Thyroid gland (tissue), 4 donors: ENCODE data around the gene ACVR1B.
A peak's percentile ranks its signal among the peaks of the same experiment; 100 is the strongest.

Source experiments
- POLR2A ChIP-seq, 2 donors: fragments of 450-650 bp; IDR thresholded peaks; one replicate each; pipeline ENCODE4 v1.6.1; 2017; ENCODE audit warnings: antibody characterized with exemption in 2 of 2, mild to moderate bottlenecking in 2 of 2, moderate library complexity in 1 of 2
- TF ChIP-seq, protein P1 (sequence below), 6 experiments: fragments of 200-600 bp in 3 of 6; fragments of 450-650 bp in 3 of 6; sonication (generic) in 3 of 6; IDR thresholded peaks; one replicate each; pipeline ENCODE4 v1.5.1; 2016 to 2019; ENCODE audit warnings: antibody characterized with exemption in 6 of 6, mild to moderate bottlenecking in 2 of 6, inconsistent platforms in 1 of 6, moderate library complexity in 1 of 6

DNA sequence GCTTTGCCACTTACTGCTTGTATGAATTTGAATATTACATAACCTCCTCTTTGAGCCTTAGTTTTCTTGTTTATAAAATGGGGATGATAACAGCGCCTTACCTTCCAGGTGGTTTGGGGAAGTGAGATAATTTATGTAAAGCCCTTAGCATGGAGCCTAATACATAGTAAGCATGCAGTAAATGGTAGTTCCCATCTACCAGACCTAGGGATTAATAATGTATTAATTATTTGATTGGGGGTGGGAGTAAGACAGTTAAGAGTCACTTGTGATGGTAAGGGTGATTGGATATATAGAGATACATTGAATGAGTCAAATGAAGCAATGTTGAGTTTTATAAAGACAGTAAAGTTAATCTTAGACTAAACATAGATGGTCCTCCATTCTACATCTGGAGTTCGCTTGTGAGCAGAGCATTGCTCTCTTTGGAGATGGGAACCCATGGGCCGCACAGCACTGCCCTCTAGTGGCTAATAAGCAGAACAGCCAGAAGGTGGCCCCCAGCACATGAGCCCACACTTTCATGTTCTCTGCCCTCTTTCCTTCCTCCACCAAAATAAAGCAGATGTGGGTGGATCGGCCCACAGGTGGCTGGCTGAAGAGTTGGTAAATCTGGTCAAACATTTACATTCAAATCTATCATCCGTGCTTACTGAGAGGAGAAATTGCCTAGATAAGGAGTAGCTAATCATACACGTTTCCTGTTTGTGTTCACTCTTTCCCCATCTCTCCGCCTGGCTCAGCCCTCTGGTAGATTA lies 28.7 kb downstream of the ACVR1B start:
- TF ChIP-seq POLR2A (IDR thresholded peaks at IDR 0.05): no peak
- TF ChIP-seq, protein P1, sequence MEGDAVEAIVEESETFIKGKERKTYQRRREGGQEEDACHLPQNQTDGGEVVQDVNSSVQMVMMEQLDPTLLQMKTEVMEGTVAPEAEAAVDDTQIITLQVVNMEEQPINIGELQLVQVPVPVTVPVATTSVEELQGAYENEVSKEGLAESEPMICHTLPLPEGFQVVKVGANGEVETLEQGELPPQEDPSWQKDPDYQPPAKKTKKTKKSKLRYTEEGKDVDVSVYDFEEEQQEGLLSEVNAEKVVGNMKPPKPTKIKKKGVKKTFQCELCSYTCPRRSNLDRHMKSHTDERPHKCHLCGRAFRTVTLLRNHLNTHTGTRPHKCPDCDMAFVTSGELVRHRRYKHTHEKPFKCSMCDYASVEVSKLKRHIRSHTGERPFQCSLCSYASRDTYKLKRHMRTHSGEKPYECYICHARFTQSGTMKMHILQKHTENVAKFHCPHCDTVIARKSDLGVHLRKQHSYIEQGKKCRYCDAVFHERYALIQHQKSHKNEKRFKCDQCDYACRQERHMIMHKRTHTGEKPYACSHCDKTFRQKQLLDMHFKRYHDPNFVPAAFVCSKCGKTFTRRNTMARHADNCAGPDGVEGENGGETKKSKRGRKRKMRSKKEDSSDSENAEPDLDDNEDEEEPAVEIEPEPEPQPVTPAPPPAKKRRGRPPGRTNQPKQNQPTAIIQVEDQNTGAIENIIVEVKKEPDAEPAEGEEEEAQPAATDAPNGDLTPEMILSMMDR (IDR thresholded peaks at IDR 0.05): peak; percentile 82 to 95 (median 92)
